ENCODE data around the gene HOXB2.

HOXB2 gene

DNA sequence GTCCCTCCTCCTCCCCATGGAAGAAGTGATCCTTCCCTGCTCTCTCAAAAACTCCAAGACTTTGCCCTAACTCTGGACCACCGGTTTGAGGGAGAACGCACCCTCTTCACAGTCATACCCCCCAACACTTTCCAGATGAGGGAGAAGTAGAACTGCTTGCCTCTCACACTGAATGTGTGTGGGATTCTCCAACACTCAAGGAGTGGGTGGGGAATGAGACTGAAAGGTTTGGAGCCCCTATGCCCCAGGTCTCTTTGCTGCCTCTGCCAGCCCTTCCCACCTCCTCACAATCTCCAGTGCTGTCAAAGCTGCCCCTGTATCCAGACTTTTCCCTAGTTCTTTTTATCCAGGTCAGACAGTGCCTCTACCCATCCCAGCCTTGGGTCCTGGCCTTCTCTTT is 21.8 kb upstream of the HOXB2 start:
- in situ Hi-C loops (cut with MboI; ENCODE audit: low sequenced_read_pairs), result no loop called here

GRCh38 chr17:48565925-48566710 is 21.2 kb upstream of the HOXB2 start:
- in situ Hi-C loops (cut with MboI; ENCODE audit: low sequenced_read_pairs), result no loop called here

- in situ Hi-C loops (cut with MboI; ENCODE audit: low sequenced_read_pairs), result no loop called here
Observed at GRCh38 chr17:48565022-48565554, 20.2 kb upstream of the HOXB2 start.

GRCh38 chr17:48564188-48565021 is 19.5 kb upstream of the HOXB2 start:
- in situ Hi-C loops (cut with MboI; ENCODE audit: low sequenced_read_pairs), result no loop called here

- in situ Hi-C loops (cut with MboI; ENCODE audit: low sequenced_read_pairs), result no loop called here
Observed at GRCh38 chr17:48563867-48564187, 18.9 kb upstream of the HOXB2 start.

DNA sequence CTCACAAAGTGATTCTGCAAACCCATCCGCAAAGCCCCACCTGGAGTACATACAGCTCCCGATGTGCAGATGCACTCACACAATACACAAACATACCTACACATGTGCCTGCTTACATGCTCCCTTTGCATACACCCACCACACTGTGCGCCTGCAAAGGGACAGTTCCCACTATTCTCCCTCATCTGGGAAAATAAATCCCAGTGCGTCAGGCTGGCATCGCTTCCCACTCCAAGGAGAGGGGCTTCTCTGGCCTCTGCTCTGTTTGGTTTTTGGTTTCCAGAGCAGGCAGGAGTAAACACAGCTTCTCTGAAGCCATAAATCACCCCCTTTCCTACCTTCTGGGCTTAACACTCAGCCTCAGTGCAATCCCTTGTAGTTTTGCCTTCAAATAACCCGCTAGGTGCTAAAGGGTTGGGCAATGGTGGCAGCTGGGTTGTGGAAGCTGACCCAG is 18.5 kb upstream of the HOXB2 start:
- in situ Hi-C loops (cut with MboI; ENCODE audit: low sequenced_read_pairs), result no loop called here

- in situ Hi-C loops (cut with MboI; ENCODE audit: low sequenced_read_pairs), result no loop called here
Observed at GRCh38 chr17:48562934-48563333, 18.0 kb upstream of the HOXB2 start.

DNA sequence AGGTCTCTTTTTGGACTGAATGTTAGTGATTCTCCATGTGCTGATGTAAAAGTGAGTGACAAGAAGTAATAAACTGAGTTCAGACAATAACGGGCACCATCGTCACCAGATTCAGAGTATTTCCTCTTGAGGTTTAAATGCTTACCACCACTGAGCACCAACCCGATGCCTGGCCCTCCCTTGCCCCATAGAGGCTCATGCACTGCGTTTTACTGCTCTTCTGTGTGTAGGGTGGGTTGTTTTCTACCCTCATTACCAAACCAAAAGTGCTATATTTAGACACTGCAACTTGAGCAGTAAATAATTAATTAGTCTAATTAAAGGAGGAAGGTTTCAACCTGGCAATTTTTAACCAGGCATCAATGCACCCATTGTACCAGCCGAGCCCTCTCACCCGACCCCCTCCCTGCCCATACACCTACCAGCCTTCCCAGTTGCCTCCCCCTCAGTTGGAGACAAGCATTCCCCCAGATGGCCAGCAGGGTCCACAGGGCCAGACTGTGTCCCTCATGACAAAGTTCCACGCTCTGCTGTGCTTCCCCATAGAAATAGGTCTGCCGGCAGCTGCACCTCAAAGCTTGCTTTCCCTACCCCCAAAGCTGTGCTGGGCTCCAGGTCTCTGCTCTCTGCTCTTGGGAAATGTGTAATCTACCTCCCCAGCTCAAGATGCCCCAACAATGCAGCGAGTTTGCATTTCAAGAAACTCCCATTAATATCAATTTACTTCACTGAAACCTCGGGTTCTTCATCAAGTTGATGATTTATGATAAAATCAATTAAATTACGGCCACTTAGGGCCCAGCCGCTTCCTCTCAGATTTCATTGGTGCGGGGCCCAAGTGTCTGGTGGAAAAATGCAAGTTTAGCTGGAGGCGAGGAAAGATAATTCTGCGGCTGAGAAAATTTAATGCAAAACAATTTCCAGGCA is 17.2 kb upstream of the HOXB2 start:
- in situ Hi-C loops (cut with MboI; ENCODE audit: low sequenced_read_pairs), result no loop called here

DNA sequence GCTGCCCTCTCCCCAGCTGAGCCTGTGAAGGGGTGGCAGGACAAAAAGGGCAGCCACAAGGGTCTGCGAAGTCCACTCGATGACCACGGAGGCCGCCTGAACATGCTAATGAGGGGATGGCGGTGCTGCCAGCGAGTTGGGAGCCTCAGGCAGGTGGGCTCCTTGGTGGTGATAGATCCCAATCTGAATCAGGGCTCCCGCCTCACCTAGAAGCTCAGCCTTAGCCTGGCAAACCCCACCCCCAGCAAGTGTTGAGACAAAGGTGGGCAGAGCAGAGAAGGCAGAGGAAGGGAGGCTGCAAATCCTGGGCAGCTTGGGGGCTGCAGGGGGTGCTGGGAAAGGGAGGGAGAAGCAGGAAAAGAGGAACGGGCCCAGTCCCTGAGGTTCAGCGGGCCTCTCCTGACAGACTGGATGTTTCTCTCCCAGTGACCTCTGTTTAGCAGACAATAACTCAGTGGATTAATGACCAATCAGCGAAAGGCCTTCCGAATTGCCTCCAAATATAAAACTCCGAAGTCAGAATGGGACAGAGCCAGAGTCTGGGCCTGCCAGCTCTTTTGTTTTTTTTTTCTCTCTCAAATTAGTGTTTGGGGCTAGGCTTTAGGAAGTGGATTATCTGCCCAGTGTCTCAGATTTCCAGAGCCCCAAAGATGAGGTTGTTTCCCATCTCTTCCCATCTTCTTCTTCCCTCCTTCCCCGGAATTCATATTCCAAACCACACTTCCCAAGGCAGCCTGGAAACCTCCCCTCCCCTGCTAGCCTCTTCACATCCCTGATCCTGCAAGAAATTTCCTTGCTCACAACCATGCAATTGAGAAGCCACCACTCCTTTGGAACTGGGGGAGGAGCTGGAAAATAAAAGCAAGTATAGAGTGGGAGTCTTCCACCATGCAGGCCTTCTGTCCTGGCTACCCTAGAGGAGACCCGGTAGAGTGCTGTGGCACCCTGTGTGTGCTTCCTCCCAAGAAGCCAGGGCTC is 15.2 kb upstream of the HOXB2 start:
- in situ Hi-C loops (cut with MboI; ENCODE audit: low sequenced_read_pairs), result no loop called here

GRCh38 chr17:48559122-48559839 is 14.4 kb upstream of the HOXB2 start:
- in situ Hi-C loops (cut with MboI; ENCODE audit: low sequenced_read_pairs), result no loop called here

- in situ Hi-C loops (cut with MboI; ENCODE audit: low sequenced_read_pairs), result no loop called here
Observed at GRCh38 chr17:48558831-48559121, 13.9 kb upstream of the HOXB2 start.

GRCh38 chr17:48558057-48558830 is 13.3 kb upstream of the HOXB2 start:
- in situ Hi-C loops (cut with MboI; ENCODE audit: low sequenced_read_pairs), result no loop called here

GRCh38 chr17:48556576-48557401 is 11.9 kb upstream of the HOXB2 start:
- in situ Hi-C loops (cut with MboI; ENCODE audit: low sequenced_read_pairs), result no loop called here

- in situ Hi-C loops (cut with MboI; ENCODE audit: low sequenced_read_pairs), result no loop called here
Observed at GRCh38 chr17:48556229-48556575, 11.3 kb upstream of the HOXB2 start.

DNA sequence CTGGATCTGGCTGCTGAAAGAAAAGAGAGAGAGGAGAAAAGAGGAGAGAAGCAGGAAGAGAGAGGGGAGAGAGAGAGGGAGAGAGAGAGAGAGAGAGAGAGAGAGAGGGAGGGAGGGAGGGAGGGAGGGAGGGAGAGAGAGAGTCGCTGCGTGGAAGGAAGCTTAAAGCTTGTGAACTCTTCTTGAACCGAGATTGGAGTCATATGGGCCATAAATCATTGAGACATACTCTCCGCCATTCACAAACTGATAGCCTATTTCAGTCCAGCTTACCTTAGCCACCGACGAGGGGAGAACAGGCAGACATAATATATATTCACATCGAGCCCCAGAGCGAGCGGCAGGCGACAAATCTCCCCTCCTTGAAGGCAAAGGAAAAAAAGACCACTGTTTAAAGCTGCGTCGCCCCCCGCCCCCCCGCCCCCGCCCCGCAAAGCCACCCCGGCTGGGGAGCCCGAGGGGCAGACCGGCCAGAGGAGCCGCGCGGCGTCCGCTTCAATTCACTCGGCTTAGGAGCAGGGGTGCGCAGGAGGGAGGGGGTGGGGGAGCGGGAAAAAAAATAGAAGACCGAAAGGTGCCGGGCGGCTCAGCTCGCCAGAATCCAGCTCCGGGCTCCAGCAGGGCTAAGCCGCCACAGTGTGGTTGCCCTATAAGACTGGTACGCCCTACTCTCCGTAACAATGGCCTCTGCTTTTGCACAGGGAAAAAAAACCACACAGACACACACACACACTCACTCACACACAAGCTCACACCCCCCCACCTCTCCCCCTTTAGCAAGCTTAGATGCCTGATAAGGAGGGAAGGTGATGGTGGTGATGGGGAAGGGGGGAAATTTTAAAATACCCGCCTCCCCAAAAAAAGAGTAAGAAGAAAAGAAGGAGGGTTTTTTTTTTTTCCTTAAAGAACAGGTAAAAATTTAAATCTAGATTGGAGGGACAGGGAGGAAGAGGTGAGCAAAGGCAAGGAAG is 10.6 kb upstream of the HOXB2 start:
- in situ Hi-C loops (cut with MboI; ENCODE audit: low sequenced_read_pairs), result no loop called here

- in situ Hi-C loops (cut with MboI; ENCODE audit: low sequenced_read_pairs), result no loop called here
Observed at GRCh38 chr17:48554412-48555257, 9.7 kb upstream of the HOXB2 start.
